Inflammatory macrophage treated with lipopolysaccharide for 1 hour (primary cell): ENCODE measurements around the gene PARM1.

Source experiments
- DNase-seq, 2 donors: peaks; one replicate each; pipeline ENCODE4 v3.0.0-alpha.2; 2020 to 2022

The PARM1 gene

GRCh38 chr4:75036046-75036830, 103.3 kb downstream of the PARM1 start:
- DNase-seq: peak; percentile 46 to 47

DNA sequence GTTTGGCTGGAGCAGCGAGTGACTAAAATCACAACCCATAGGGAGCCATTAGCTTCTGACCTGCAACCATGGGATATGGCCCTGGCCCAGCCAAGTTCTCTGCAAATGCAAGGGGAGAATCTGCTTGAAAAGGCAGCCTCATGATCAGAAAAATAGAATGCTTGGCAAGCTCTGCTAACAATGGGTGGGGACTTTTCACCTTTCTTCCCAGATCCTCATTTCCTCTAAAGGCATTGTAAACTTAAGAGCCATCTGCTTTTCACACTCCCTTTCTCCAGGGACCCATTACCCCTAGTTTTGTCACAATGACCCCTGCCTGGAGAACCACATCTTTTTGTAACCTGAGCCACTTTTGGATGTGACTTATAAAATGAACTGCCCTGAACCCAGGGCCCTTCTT, 104.3 kb downstream of the PARM1 start:
- no peak for DNase-seq

- no peak for DNase-seq
Observed at GRCh38 chr4:75038376-75038775, 105.5 kb downstream of the PARM1 start.

DNA sequence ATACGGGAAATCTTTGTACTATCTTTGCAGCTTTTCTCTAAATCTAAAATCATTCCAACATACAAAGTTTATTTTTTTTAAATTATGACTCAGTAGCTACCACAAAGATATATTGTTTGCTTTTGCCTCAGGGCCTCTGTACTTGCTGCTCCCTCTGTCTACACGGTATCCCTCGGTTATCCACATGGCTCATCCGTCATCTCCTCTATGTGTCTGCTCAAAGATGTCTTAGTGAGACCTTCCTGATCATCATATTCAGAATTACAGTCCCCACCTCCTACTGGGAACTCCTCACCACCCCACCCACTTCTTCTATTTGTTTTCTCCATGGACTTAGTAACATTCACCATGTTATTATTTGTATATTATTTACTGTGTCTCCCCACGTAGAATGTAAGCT, 107.8 kb downstream of the PARM1 start:
- no peak for DNase-seq

DNA sequence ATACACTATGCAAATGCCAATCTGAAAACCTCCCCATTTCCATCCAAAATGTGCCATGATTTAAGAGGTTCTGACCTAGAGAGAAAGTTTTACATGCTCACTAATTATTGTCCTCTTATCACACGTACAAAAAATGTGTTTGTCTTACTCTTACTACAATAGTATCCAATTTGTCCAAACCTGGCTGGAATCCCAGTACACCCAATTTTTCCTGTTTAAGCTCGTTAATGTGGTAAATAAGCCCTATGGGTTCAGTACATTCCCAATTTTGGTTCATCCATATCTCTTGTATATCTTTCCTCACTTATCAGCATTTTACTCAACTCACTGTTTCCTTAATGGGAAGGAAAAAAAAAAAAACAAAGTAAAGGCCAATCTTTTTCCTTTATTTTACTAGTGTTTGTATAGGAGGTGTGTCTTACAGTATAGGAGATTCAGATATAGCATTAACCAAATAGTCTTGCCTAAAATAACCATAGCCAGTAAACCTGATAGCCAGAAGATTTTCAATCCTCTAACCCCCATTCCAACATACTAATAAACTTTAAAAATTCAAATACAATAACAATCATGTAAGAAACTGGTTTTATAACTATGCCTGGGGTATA, 109.8 kb downstream of the PARM1 start:
- no peak for DNase-seq

- DNase-seq: no peak
Observed at GRCh38 chr4:75046226-75046625, 113.3 kb downstream of the PARM1 start.

GRCh38 chr4:75046641-75047040, 113.7 kb downstream of the PARM1 start:
- DNase-seq: no peak

DNA sequence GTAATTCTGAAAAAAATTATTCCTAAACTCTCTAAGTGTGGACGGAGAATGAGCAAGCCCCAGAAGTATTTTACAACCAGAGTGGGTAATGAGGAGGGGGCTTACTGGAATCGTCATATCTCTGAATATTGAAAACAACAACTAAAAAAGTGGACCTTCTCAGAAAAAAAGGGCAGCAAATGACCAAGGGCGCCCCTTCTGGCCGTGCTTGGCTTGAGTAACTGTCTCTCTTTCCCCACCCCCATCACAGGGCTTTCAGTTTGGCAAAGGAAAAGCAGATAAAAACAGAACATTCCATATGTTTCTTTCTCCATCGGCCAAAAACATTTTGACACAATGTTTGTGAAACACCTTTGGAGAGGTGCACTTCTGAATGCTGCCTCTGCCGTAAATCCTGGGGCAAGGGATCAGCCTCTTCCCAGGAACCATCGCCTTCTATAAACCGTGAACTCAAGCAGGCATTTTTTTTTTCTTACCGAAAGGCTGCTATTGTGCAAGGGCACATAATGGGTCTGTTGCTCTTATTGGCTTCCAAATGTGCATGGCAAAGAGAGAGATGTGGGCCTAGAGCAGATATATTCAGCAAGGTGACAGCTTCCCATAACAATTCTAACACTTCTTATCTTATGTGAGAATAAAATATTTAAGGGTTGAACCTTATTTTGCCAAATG, 115.4 kb downstream of the PARM1 start:
- no peak for DNase-seq

GRCh38 chr4:75051431-75051830, 118.5 kb downstream of the PARM1 start:
- DNase-seq: no peak

- DNase-seq: no peak
Observed at GRCh38 chr4:75053352-75053751, 120.4 kb downstream of the PARM1 start.

DNA sequence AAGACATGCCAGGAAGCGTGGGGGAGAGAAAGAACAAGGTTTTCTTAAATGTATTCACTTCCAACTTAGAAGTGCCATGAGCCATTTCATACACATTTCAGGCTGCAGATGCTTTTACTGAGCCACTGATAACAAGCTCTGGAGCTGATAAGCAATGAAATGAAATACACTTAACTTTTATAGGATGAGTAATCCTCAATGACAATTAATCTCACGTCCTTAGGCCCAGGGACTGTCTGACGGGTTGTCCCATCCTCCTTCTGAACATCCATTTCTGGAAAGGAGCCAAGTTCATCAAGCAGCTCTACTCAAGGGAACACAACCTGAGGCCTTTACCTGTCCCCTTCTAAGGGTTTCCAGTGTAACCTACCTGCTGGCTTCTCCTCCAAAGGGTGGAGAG, 121.2 kb downstream of the PARM1 start:
- DNase-seq: no peak

GRCh38 chr4:75056277-75056676, 123.4 kb downstream of the PARM1 start:
- no peak for DNase-seq

- DNase-seq: no peak
Observed at GRCh38 chr4:75057369-75057768, 124.5 kb downstream of the PARM1 start.

DNA sequence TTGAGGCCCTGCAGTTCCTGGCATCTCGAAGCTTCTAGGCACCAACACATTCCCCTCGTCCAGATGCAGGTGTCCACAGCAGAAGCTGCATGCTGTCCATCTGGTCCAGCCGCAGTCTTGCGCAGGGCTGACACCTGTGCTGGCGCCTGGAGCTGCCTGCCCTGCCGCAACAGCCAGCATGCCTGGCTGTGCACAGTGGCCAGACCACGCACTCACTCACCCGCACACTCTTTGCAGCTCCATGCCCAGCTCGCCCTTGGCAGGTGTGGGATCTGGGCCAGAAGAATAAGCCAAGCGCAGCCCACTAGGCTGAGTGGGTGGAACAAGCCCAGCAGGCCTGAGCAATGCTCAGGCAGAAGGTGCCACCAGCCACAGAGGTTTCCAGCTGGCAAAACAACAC, 125.6 kb downstream of the PARM1 start:
- DNase-seq: no peak

- DNase-seq: no peak
Observed at GRCh38 chr4:75063433-75063832, 130.5 kb downstream of the PARM1 start.

DNA sequence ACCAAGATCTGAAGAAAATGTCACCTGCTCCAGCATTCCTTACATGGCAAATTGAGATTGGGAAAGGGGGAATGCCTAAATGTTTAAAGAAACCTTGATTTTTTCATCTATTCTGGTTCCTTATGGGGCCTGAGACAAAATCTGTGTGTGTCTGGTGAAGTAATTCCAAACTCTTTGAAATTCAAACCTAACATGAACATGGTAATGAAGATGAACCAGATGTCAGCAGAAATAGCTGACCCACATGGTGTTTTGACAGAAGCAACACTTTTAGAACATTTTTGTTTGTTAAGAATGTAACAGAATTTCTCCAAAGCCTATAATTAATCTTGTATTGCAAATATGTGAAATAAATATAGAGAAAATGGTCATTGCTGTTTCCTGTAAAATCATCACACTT, 133.0 kb downstream of the PARM1 start:
- no peak for DNase-seq

DNA sequence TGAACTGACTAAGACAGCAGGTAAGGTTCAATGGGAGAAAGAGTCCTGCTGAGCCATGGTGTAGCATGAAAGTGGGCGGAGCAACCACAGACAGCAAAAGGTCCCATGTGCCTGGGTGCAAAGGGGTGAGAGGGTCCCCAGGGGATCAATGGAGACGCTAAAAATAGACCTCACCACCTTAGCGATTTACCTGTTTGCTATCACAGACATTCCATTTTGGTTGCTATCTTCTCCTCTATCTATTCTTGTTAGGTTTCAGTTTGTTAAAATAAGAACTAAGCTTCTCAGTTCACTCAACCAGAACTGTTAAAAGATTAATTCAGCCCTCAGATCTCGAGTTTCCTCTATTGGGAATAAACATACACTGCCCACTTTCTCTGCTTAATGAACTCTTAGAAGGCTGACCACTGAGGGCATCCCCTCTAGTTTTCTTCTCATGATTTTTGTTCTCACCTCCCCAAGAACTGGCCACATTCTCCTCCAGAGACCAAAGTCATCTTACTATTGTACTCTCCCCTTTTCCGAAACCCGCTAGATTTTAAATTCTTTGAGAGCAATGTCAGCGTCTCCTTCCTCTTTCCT, 136.7 kb downstream of the PARM1 start:
- no peak for DNase-seq

GRCh38 chr4:75071317-75071716, 138.4 kb downstream of the PARM1 start:
- no peak for DNase-seq

- DNase-seq: no peak
Observed at GRCh38 chr4:75080888-75081287, 148.0 kb downstream of the PARM1 start.

DNA sequence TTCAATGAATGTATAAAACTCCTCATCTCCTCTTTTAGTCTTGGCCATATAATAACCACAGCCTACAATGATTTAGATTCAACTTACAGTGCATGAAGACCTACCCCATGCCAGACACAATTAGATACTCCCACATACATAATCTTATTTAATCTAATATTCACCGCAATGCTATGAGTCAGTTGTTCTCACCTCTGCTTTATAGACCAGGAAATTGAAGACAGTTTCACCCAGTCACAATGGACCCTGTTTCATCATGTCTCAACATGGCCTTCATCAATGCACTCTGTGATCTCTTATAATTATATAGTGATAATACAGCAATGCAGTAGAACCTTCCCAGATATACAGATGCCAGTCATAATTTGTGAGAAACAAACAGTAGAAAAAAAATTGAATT, 148.6 kb downstream of the PARM1 start:
- DNase-seq: no peak

DNA sequence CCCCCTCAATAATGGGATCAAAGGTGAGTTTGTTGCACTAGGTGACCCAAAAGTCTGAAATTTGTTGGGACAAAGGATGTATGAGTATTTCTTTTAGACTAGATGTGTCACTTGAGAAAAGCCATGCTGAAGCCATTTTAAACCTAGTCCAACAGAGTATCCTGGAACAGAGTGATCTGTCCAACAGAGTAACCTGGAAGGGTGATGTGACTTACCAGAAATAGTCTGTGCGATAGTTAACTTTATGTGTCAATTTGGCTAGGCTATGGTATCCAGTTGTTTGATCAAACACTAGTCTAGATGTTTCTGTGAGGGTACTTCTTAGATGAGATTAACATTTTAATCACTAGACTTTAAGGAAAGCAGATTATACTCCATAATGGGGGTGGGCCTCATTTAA, 154.5 kb downstream of the PARM1 start:
- DNase-seq: no peak

GRCh38 chr4:75087865-75088264, 154.9 kb downstream of the PARM1 start:
- no peak for DNase-seq

GRCh38 chr4:75089206-75089605, 156.3 kb downstream of the PARM1 start:
- DNase-seq: no peak

- DNase-seq: no peak
Observed at GRCh38 chr4:75099321-75099720, 166.4 kb downstream of the PARM1 start.
